ENCODE data around the gene GPRC6A.

GRCh38 chr6:116876107-116876506 lies 47.2 kb upstream of the GPRC6A start:
- TF ChIP-seq CTCF (IDR thresholded peaks at IDR 0.05; ENCODE audit: borderline replicate concordance, extremely low read depth, low read length, poor library complexity, severe bottlenecking), result no peak
- TF ChIP-seq EZH2 (IDR thresholded peaks at IDR 0.05; ENCODE audit: borderline replicate concordance, low read depth, low read length, severe bottlenecking), result no peak

All from DND-41 (cell line).